Inflammatory macrophage treated with lipopolysaccharide for 4 hours (primary cell): ENCODE data around the gene AK6.
"Not testable (repeated sequence)": the region's sequence is repeated elsewhere in the genome, so short reads cannot be mapped to it uniquely, and the experiment has no call there.

Experiments used
- DNase-seq: peaks from one replicate; pipeline ENCODE4 v3.0.0-alpha.2; 2020

AK6 gene

GRCh38 chr5:69369340-69370121, at the start of gene AK6, which contains the start of the genes RAD17 and TAF9:
Gene AK6 (minus strand): TSS chr5:69369520. CDS start chr5:69369490, 30 bp downstream.
Gene RAD17 (plus strand): TSS chr5:69369818. CDS start chr5:69372209, 2,391 bp downstream.
Gene TAF9 (minus strand): TSS chr5:69369520. CDS start chr5:69365737, 3,783 bp downstream.
- peak; percentile 91 for DNase-seq

GRCh38 chr5:69418554-69418953, 49.2 kb upstream of the AK6 start:
- DNase-seq, result no peak

DNA sequence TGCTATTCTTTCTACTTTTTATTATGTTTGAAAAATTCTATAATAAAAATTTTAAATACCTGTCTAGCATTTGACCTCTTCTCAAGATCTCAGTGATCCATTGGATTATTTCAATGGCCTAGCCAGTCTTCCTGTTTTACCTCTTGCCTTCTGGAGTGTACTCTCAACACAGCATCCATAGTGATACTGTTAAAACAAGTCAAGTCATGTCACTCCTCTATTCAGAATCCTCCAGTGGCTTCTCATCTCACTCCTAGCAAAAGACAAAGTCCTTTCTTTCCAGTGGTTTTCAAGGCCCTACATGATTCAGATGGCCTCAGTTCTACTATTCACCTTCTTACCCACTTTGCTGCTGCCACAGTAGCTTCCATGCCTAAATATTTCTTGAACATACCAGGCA, 47.4 kb upstream of the AK6 start:
- no peak for DNase-seq

GRCh38 chr5:69416180-69416579, 46.9 kb upstream of the AK6 start:
- DNase-seq, result no peak

DNA sequence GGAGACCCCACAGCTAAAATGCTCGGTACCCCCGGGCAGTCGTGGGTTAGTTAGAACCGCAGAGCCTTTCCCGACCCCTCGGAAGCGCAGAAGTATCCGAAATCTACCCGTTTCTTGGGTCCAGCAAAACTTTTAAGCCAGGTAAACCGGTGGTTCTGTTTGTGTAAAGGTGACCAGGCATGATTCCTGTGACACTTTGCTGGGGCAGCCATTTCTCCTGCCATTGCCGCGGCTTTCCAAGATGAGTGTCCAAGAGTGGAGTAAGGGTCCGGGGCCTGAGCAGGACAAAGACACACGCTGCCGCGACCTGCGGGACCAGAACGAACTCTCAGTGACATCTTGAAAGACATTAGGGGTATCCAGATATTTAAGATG, 46.3 kb upstream of the AK6 start:
- no peak for DNase-seq

DNA sequence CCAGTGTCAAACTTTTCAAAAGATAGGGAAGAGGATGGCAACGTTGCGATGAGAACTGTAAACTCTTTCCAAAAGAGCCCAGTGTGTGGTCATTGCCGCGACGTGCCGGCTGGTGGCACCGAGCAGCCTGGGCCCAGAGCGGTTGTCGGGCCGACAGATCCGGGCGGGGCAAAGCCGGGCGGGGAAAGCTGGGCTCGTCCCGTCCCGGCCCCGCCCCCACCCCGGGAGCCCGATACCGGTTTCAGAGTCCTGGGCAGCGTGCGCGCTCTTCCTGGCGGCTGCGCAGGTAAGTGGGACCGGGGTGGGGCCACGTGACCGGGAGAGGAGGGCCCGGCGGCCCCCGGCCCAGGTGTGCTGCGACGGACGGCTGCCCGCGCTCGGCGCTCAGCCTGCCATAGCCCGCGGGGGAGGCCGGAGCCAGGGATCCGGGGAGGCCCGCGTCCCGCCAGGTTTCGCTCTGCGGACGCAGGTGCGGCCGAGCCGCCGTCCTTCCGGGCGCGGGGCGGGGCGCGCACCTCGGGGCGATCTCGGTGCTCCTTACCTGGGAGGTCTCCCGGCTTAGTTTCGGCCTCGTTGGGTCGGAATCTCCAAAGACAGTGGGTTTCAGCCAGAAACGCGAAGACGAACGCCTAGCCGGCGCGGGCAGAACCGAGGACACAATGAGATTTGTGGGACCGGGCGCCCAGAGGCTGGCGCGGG, 45.7 kb upstream of the AK6 start, which contains the start of gene MARVELD2:
Gene MARVELD2 (plus strand): TSS at position 232 of the 699 bp plus-strand sequence. CDS start 4,270 bp downstream, outside the sequence.
- peak; percentile 60 for DNase-seq

GRCh38 chr5:69404659-69405330, 35.5 kb upstream of the AK6 start:
- DNase-seq, result no peak

DNA sequence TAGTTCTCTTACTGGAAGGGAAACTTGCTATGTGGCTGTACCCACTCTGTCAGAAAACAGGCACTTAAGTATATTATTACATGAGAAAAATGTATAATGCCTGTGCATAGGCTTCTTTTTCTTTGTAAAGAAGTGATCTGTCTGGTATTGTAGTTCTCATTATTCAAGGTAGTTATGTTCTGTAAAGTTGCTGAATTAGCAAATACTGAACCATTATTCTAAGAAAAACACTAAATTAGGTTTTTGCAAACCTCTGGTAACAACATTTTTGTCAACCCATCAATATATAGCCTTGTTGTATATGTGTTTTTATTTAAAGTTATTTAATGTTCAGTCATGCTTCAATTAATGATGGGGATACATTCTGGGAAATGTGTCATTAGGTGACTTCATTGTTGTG, 9.1 kb upstream of the AK6 start:
- DNase-seq, result no peak

DNA sequence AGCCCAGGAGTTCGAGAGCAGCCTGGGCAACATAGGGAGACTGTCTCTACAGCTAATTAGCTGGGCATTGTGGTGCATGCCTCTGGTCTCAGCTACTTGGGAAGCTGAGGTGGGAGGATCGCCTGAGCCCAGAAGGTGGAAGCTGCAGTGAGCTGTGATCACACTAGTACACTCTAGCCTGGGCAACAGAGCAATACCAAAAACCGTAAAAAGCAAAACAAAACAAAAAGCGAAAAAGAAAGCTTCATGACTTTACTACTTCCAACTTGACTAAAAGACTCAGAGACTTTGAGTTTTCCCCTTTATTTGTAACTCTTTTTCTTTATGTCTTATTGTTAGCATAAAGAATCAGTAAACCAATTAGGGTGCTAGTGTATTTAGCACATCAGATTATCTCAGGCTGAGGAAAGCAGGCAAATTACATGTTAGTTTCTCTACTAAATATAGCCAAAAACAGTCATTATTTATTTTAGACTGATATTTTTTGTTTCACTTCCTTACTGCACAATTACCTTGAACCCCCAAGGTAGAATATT, 5.7 kb upstream of the AK6 start:
- DNase-seq, result no peak

- no peak for DNase-seq
These were observed 3.1 kb upstream of the AK6 start for GRCh38 chr5:69372394-69372793.

GRCh38 chr5:69370335-69370734, 1.0 kb upstream of the AK6 start:
- not testable (repeated sequence) for DNase-seq

DNA sequence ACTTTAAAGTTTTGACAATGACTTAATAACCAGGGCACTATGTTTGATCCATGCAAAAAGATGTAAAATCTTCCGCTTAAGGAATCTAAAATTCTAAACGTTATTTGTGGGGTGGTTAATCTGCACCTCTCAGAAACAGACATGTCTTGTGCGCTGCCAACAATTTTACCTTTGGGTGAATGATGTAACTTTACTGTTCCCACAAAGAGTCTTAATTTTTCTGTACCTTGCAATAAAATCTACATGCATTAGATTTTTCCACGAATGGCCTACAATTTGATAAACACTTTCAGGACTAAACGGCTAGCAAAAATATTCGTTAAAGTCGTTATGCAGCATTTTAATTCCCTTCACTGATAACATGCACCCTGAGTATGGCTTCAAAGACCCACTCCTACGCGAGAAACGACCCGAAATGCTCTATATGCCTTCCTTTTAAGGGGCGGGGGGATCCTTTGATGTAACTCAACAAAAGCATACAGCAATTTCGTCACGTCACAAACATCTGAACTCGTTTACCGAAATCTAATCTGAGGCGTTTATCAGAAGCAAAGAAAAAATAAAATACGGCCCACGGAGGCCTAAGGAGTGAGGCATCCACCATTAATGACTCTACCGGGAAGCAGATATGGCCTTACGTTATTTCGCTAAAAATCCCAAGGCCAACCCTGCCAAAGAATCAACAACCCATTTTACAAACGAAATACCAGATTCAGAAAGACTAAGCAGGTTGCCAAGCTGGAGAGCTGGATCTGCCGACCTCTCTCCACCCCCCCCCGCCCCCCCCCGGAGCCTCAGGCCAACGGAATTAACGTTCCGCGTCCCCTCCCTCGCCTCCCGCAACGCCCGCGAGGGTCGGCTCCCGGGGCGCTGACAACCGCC, 621 bp downstream of the AK6 start:
- DNase-seq, result peak; percentile 27

DNA sequence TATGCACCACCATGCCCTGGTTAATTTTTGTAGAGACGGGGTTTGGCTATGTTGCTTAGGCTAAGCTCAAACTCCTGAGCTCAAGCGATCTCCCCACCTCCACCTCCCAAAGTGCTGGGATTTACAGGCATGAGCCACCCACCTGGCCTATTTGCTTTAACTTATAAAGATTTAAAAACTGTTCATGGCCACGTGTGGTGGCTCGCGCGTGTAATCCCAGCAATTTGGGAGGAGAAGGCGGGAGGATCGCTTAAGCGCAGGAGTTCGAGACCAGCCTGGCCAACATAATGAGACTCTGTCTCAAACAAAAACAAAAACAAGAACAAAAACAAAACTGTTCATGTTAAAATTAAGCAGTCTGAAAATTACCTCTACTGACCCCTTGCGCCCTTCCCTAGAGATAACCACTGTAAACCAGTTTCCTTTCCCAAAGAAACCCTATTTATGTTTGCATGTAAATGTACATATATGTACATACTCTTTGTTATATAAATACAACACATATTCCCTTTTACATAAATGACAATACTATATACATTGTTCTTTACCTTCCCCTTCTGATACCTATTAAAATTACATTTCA, 1.5 kb downstream of the AK6 start:
- no peak for DNase-seq

DNA sequence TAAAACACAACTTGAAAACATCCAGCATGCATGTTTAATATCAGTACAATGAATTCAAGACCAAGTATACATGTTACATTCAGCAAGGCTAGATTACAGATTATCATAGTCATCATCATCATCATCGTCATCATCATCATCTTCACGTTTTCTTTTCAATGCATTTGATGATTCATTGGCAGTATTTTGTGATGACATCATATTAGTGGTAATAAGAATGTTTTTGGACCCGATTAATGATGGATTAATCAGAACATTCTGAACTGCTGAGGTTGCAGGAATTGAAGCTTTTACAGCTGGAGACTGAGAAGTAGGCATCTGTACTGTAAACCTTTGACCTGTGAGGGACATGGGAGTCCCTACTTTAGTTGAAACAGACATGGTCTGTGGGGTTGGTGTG, 4.5 kb downstream of the AK6 start:
- DNase-seq, result no peak

DNA sequence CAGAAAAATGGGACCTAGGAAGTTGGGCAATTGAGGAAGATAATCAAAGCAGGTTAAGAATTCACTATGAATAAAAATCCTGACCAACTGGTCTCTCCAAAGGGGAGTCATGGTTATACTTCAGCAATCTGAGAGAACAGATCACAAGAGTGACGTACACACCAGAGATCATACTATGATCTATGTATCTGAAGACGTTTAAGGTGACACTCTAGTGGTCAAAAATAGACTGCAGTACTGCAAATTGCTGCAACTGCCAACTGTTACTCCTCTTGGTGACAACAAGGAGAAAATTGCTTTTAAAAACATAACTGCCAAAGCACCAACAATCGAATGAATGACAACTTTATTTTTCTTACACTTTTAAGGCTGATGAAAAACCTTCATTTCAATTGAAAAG, 4.9 kb downstream of the AK6 start:
- DNase-seq, result peak; percentile 23

DNA sequence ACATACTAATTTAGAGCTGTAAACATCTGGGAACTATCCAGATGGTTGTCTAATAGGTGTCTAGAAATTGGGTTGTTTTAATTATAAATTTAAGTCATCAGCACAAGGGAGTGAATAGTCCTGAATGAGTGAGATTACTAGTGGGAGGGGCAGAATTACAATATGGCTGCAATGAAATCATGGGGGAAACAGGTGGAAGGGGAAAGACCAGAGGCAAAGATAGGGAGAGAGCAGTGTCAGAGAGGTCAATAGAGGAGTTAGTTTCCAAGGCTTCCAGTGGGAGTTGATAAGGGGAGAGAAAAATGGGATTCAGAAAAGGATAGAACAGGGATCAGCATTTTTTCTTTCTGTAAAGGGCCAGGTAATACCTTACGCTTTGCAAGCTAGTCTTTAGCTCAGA, 8.9 kb downstream of the AK6 start:
- DNase-seq, result no peak

DNA sequence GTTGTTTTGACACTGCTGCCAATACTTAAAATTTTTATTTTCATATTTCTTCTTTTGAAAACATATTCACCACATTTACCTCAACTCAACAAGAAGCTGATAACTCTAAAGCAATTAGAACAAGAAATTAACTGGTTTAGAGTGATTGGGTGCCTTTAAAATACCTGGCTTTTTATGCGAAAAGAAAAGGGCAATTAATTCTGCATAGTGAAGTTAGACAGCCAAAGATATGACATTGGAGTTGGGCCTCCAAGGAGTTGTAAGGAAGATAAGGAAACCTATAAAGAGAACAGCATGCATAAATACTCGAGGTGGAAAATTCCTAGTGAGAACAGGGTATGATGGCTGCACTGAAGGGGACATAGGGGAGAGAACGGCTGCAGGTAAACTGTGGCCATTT, 9.6 kb downstream of the AK6 start:
- no peak for DNase-seq

- no peak for DNase-seq
These were observed 18.7 kb downstream of the AK6 start for GRCh38 chr5:69350664-69351063.

- DNase-seq, result no peak
These were observed 26.2 kb downstream of the AK6 start for GRCh38 chr5:69343083-69343482.

- no peak for DNase-seq
These were observed 27.7 kb downstream of the AK6 start for GRCh38 chr5:69341520-69342161.

DNA sequence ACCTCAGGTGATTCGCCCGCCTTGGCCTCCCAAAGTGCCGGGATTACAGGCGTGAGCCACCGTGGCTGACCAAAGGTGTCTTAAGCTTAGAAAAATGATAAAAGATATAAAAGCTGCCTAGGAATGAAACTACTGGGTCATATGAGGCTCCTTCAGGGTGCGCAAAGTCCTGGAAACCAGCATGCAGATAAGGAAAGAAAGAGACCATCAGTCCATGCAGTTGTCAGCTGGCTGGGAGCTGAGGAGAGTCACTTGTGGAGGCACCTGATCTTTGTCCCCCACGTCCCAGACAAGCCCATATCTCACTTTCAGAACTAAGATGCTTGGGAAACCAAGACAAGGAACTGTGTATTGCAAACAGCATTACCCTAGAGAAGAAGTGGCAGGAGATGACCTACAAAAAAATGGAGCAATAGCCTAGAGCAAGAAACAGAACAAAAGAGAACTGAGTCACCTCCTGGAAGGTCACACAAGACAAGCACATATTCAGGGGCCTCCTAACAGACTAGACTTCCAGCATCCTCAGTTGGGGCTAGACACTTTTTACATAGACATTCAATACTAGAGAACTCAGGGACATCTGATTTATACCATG, 33.9 kb downstream of the AK6 start:
- DNase-seq, result peak; percentile 29
